GM19328 (cell line): Measurements from ENCODE around the gene FOXP3.
"Not testable (repeated sequence)": the region's sequence is repeated elsewhere in the genome, so short reads cannot be mapped to it uniquely, and the experiment has no call there.

Experiments used
- ATAC-seq: cut with Tn5 transposase; IDR thresholded peaks from one replicate; pipeline ENCODE4 v1.9.1; 2021; ENCODE audit warnings: mild to moderate bottlenecking, moderate library complexity; ENCODE audit not compliant: unreplicated experiment

FOXP3 gene, protein sequence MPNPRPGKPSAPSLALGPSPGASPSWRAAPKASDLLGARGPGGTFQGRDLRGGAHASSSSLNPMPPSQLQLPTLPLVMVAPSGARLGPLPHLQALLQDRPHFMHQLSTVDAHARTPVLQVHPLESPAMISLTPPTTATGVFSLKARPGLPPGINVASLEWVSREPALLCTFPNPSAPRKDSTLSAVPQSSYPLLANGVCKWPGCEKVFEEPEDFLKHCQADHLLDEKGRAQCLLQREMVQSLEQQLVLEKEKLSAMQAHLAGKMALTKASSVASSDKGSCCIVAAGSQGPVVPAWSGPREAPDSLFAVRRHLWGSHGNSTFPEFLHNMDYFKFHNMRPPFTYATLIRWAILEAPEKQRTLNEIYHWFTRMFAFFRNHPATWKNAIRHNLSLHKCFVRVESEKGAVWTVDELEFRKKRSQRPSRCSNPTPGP

DNA sequence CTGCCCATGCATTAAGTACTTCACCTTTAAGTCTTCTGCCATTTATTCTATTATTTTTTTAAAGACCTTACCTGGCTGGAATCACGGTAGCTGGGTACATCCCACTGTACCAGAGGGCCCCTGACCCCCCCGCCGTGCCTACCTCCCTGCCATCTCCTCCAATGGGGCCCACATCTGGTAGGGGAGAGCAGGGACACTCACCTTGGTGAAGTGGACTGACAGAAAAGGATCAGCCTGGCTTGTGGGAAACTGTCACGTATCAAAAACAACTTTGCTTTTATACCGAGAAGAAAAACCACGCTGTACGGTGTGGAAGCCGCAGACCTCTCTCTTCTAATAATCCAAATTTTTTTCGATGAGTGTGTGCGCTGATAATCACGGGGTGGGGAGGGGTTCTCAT is at the start of gene FOXP3:
Gene FOXP3, minus strand, starts transcription at position 251 of the 400 bp plus-strand sequence. CDS start 6,205 bp downstream, outside the sequence.
- no peak for ATAC-seq

DNA sequence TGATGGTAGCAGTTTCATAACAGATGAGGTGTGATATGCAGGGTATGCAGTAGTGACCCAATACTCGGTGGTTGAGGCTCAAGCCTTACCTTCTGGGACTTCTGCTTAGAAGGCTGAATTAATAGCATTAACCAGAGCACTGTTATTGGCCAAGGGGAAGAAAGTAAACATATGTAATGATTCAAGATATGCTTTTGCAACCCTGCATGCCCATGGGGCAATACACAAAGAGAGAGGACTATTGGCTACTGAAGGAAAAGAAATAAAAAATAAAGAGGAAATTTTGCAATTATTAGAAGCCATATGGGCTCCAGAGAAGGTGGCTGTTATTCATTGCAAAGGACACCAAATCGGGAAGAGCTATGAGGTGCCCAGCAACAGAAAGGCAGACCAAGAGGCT is 47.7 kb upstream of the FOXP3 start:
- ATAC-seq = no peak

DNA sequence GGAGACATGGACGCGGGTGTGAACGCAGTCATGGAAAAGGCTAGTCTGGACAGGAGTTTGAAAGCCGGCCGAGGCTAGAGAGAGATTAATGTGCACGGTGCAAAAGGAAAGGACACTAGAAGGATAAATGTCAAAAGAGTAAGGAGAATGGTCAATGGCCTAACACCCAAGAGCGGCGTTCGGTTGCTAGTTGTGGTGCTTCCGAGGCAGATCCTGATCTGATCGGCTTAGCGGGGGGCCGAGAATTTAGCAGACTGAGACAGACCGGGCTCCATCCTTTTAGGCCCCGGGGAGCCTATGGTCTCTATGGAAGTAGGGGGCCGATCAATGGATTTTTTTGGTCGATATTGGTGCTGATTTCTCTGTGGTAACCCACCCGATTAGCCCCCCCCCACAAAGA is 45.9 kb upstream of the FOXP3 start:
- ATAC-seq = no peak

DNA sequence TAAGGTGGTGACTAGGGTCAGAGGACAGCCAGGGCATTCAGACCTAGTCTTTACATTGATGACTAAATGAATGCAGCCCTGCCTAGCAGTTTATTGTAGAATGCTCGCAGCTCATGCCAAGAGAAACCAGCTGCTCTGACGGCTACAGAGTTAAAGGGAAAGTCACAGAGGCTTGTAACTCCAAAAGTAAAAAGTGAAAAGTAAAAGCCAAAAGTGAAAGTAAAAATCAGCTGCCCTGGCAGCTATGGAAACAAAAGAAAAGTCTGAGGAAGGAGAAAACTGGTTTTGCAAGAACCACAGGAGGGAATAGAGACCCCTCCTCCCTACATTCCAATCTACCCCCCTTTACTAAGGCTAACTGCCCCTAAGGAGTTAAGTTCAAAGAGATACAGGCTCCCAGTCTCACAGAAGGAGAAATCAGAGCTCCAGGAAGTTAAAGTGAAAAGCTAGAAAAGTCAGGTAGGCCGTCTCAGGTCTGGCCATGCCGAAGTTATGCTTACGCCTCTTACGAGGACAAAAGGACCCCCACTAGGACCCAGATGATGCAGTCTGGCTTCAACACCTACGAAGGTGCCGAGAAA is 45.0 kb upstream of the FOXP3 start:
- no peak for ATAC-seq

DNA sequence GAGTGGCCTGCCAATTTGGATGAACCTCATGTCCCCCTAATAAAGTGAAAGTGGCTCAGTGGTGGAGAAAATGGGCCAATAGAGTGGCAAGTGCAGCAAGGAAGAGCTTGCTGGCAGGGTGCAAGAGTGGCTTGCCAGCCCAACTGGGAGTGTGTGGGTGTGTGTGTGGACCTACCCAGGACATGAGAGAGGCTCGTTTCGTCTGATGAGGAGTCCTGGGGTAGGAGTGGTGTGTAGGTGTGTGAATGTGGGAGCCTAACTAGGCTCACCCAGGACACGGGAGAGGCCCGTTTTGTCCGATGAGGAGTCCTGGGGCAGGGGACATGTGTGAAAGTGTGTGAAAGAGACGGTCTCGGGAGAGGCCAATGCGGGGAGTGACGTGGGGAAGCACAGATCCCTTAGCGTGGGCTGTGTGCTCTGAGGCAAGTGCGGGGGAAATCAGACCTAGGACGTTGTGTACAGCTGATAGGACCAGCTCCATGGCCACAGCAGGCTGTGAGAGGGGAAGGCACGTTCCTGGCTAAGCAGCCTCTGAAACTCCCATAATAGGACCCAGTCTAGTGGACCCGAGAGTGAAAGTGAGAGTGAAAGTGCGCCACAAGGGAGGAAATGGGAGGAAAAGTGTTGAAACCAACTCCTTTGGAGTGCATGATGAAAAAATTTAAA is 44.2 kb upstream of the FOXP3 start:
- no peak for ATAC-seq

DNA sequence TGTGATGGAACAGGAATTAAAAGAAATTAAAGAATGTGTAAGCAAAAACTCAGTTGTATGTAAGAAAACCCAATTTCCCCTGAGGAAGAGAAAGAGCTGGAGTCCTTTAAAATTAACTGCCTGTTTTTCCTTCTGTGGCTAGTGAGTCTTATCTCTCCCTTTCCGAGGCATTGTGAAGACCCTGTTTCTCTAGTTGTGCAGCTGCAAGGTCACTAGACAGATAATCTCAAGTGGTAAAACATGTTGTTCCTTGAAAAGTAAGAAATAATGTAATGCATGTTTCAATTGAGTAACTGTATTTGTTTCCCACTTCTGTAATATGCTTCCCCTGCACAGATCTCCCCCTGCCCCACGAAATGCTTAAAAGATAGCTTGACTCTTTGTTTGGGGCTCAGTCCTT is 43.3 kb upstream of the FOXP3 start:
- not testable (repeated sequence) for ATAC-seq

DNA sequence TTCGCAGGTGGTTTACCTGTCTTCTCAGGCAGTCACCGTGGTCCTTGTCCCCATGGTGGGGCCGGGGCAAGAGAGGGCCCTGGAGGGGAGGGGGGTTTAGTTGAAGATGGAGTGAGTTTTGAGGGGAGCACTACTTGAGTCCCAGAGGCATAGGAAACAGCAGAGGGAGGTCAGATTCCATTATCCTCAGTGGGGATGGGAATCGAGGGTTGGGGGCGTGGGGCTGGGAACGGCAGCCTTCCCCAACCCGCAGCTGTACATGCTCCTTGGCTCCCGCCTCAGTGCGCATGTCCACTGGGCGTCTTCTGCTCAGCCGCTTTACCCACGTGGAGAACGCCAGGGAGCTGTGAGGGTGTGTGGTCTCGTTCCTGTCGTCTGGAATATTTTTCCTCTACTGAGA is 38.8 kb upstream of the FOXP3 start, which contains the start of gene GAGE10:
Gene GAGE10, plus strand, starts transcription at position 301 of the 400 bp plus-strand sequence. CDS start 1,214 bp downstream, outside the sequence.
- ATAC-seq = no peak

DNA sequence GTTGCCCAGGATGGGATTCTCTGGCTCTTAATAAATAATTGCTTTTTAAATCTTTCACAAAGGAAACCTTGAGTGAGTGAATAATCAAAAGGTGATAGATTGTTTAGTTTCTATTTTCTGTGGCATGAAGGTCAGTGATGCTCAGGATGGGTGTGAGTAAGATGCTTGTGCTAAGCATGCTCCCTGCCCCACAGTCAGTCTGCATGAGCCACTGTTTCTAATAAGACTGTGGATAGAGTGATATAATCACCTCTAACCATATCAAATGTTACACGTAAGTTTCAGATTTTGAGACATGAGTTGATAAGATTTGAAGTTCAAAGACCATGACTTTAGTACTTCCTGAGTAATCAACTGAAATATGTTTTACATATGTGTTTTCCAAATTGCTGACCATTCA is 36.2 kb upstream of the FOXP3 start:
- ATAC-seq = no peak

DNA sequence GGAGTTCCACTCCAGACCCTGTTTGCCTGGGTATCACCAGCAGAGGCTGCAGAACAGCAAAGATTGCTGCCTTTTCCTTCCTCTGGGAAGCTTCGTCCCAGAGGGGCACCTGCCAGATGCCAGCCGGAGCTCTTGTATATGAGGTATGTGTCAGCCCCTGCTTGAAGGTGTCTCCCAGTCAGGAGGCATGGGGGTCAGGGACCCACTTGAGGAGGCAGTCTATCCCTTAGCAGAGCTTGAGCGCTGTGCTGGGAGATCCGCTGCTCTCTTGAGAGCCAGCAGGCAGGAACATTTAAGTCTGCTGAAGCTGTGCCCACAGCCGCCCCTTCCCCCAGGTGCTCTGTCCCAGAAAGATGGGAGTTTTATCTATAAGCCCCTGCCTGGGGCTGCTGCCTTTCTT is 34.8 kb upstream of the FOXP3 start:
- not testable (repeated sequence) for ATAC-seq

DNA sequence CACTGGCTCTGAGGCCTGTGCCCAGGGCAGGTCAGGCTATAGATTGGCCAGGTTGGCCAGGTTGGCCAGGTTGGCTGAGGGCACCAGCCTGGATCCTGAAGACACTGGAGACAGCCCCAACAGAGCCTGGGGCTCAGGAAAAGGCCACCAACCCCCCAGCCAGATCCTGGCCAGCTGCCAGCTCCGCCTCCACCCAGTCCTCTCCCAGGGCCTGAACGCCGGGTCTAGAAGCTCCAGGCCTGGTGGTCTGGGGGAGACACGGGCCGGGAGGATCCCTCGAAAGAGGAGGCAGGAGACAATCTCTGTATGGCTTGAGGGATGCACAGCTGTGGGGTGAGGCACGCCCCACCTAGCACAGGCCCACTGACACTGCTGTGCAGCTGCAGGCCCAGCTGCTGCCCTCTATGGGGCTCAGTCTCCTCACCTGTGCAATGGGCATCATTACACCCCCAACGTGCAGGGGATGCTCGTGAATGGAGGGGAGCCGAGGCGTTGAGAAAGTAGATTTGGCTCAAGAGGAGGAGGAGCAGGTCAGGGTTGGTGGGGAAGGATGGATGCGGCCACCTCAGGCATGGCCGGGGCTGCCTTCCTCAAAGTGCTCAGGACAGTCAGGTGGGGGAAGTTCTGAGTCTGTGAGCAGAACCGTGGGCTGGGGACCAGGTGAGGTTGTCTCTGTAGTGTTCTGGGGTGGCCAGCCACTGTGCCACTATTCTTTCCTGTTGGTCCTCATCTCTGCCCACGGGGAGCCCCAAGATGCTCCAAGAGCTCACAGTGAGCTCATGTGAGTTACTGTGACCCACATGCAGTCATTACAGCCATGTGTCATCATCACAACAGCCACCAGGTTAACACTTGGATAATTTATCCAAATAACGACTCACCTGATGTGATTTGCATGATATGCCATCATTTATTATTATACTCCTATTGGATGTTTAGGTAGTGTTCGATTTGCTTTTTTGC is 28.2 kb upstream of the FOXP3 start:
- ATAC-seq = no peak

DNA sequence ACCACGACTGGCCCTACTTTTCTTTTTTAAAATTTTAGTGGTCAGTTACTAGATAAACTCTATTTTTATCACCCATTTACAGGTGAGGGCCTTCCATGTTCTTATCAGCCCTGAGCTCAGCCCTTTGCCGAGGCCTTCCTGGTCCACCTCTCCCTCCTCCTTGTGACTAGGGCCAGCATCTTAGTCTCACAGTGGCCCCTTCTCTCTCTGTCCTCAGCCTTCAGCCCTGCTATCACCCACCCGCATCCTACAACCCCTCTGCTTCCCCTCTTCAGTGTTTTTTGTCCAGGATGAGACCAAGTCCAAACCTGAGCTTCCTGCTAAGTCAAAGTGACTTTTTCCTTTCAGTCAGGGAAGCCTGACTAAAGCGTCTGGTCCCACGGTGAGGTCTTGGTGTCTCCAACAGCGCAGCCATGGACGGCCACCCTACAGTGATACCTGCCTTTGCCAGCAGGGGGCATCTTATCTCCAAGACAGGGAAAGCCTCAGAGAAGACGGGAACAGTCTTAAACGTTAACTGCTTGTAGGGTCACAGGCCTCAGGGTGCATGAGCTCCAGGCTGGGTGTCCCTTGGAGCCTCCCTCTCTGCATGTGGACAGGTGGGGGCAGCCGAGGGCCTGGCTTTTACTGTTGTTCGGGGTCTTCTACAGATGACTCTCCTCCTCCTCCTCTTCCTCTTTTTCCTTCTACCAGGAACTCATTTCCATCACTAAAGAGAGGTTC is 27.3 kb upstream of the FOXP3 start:
- no peak for ATAC-seq

DNA sequence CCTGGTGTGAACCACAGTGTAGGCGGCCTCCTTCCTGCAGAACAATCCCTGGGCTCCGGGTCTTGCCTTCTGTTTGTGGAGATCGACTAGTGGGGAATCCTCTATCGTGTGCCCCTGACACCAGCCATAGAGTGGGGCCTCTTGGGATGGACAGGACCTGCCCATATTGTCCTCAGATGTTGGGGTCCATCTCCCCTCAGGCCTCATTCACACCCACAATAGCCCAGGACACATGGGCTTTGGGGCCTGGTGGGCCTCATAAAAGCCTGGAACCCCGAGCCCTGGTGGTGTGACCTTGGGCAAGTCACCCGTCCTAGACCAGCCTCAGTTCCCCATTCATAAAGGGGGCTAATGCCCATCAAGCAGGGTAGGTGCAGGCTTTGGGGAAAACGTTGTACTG is 25.7 kb upstream of the FOXP3 start:
- ATAC-seq = no peak

DNA sequence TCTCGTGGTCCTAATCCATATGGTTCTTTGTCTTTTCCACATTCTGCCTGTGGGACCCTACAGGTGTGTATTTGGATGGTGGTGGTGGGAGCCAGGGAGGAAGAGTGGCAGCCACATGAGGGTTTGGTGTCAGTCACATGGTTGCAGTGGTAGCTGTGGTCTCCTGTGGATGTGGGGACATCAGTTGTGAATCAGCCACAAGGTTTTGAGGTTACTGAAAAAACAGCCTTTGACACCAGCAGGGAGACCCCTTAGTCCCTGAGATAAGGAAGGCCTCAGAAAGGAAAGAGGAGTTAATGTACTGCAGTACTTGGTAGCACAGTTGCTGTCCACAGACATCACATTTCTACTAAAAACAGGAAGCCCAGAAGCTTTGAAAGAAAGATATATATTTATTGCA is 23.2 kb upstream of the FOXP3 start:
- ATAC-seq = no peak

DNA sequence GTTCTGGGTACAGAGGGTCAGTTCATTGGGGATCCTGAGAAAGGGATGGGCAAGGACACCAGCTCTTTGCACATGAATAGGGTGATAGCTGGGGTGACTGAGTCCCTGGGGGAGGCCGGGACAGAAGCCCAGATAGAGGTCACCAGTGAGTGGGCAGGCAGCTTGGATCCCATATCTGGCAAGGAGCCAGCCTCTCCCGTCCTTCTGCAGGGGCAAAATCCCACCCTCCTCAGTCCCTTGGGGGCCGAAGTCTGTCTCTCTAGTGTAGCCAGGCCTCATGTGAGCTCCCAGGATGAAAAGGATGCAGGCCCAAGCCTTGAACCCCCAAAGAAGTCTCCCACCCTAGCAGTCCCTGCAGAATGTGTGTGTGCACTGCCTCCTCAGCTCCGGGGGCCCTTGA is 22.1 kb upstream of the FOXP3 start:
- ATAC-seq = no peak

DNA sequence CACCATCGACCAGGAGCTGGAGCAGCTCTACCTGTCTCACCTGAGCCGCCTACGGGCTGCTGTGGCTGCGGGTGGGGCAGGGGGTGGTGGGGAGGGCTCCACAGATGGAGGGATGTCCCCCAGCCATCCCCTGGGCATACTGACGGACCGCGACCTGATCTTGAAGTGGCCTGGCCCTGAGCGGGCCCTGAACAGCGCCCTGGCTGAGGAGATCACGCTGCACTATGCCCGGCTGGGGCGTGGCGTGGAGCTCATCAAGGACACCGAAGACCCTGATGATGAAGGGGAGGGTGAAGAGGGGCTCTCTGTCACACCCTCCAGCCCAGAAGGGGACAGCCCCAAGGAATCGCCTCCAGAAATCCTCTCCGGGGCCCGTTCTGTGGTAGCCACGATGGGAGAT is 21.6 kb upstream of the FOXP3 start:
- no peak for ATAC-seq

DNA sequence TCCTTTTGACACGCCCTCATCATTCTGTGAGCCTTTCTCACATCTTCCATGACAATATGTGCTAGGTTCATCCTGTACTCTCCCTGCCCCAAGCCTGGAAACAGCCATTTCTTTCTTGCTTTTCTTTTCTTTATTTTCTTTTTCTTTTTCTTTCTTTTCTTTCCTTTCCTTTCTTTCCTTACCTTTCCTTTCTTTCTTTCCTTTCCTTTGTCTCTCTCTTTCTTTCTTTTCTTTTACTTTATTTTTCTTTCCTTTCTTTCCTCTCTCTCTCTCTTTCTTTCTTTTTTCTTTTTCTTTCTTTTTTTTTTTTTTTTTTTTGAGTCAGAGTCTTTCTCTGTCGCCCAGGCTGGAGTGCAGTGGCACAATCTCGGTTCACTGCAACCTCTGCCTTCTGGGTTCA is 19.7 kb upstream of the FOXP3 start:
- ATAC-seq = no peak

DNA sequence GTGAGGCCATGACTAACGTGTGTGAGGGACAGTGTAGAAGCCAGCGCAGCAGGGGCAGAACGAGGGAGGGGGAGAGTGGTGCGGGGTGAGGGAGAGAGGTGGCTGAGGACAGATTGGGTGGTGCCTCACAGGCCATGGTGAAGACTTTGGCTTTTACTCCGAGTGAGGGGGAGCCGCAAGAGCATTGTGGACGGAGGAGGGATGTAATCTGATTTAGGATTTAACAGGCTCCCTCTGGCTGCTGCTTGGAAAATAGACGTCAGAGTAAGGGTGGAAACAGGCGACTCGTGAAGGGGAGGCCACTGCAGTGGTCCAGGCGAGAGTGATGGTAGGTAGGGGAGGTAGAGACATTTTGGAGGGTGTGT is 18.1 kb upstream of the FOXP3 start:
- ATAC-seq = no peak

DNA sequence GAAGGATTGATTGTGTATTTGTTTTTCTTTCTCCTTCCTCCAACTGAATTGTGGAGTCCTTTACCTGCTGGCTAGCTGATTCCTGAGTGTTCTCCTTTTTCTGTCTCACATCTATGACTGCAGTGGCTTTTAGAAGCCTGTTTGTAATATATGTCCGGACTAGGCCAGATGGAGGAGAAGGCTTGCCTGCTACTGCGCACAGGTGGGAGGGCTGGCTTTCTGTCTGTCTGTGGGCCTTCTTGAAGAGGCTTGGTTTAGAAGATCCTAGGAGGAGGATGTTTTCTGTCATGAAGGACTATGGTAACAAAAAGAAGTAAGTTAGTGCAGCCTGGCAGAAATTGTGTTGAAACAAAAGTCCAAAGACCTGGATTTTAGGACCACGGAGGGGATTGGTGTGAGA is 13.6 kb upstream of the FOXP3 start:
- ATAC-seq = no peak

DNA sequence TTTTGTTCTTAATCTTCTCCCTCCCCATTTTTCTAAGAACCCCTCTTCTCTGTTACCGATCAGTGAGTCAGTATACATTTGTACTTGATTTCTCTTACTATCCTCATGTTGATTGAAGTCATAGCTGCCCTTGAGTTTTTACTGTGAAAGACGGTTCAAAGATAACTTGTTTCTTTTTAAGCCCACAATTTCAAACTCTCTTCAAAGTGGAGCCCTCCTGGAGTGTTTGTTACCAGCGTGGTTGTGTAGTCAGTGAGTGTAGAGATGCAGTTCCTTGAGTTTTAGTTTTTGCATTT is 13.0 kb upstream of the FOXP3 start:
- ATAC-seq = no peak
